ENCODE measurements around the gene NSL1. TPM values are rescaled to one million over a fixed set of nuclear protein-coding genes. Genes with fewer than 3 reads are reported as not detected.

The NSL1 gene
- total and polyA plus RNA-seq, 9 of the 15 experiments (the other 6 are each of a cell fraction or from before 2014, with no cell fraction given), result 53.5 to 108 (median 59.1) TPM

DNA sequence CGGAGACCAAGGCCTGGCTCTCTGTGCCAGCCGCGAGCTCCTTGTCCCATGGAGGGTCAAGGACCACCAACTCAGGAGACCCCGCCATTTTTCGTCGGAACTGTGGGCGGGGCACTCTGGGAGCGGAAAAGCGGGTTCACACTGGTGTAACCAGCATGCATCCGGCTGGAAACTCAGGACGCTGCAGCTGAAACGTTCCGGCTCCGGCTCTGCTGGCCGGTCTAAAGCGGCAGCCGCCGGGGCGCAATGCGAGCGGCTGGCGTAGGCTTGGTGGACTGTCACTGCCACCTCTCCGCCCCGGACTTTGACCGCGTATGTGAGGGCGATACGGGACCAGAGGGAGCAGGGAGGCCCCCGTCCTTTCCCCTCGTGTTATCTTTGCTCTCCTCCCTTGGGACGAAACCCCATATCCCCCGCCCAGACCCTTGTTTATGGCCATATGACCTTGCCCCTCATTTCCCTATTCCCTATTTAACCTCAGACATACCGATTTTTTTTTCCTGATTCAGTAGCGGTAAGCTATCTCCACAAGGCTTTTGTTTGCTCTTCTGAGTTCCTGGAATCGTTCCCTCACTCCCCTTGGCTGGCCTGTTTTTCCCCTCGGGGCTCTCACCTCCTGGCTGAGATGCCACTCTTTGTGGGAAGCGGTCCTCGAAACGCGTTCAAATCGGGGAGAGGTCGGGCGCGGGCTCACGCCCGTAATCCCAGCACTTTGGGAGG lies at the start of gene NSL1, which contains the start of gene TATDN3 (continued):
- TF ChIP-seq, protein P1, sequence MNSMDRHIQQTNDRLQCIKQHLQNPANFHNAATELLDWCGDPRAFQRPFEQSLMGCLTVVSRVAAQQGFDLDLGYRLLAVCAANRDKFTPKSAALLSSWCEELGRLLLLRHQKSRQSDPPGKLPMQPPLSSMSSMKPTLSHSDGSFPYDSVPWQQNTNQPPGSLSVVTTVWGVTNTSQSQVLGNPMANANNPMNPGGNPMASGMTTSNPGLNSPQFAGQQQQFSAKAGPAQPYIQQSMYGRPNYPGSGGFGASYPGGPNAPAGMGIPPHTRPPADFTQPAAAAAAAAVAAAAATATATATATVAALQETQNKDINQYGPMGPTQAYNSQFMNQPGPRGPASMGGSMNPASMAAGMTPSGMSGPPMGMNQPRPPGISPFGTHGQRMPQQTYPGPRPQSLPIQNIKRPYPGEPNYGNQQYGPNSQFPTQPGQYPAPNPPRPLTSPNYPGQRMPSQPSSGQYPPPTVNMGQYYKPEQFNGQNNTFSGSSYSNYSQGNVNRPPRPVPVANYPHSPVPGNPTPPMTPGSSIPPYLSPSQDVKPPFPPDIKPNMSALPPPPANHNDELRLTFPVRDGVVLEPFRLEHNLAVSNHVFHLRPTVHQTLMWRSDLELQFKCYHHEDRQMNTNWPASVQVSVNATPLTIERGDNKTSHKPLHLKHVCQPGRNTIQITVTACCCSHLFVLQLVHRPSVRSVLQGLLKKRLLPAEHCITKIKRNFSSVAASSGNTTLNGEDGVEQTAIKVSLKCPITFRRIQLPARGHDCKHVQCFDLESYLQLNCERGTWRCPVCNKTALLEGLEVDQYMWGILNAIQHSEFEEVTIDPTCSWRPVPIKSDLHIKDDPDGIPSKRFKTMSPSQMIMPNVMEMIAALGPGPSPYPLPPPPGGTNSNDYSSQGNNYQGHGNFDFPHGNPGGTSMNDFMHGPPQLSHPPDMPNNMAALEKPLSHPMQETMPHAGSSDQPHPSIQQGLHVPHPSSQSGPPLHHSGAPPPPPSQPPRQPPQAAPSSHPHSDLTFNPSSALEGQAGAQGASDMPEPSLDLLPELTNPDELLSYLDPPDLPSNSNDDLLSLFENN (IDR thresholded peaks at IDR 0.05; ENCODE audit: low read depth in 2 of 2, low read length in 2 of 2), result peak in 1 of 2 experiments; percentile 40; a peak in 1 of 4 replicates
- peak; percentile 74 for TF ChIP-seq POLR2AphosphoS2 (IDR thresholded peaks at IDR 0.05; ENCODE audit: low read length)
- TF ChIP-seq, protein P2, sequence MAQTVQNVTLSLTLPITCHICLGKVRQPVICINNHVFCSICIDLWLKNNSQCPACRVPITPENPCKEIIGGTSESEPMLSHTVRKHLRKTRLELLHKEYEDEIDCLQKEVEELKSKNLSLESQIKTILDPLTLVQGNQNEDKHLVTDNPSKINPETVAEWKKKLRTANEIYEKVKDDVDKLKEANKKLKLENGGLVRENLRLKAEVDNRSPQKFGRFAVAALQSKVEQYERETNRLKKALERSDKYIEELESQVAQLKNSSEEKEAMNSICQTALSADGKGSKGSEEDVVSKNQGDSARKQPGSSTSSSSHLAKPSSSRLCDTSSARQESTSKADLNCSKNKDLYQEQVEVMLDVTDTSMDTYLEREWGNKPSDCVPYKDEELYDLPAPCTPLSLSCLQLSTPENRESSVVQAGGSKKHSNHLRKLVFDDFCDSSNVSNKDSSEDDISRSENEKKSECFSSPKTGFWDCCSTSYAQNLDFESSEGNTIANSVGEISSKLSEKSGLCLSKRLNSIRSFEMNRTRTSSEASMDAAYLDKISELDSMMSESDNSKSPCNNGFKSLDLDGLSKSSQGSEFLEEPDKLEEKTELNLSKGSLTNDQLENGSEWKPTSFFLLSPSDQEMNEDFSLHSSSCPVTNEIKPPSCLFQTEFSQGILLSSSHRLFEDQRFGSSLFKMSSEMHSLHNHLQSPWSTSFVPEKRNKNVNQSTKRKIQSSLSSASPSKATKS (CRISPR knock-in tag; IDR thresholded peaks at IDR 0.05), result no peak
- TF ChIP-seq, protein P3, sequence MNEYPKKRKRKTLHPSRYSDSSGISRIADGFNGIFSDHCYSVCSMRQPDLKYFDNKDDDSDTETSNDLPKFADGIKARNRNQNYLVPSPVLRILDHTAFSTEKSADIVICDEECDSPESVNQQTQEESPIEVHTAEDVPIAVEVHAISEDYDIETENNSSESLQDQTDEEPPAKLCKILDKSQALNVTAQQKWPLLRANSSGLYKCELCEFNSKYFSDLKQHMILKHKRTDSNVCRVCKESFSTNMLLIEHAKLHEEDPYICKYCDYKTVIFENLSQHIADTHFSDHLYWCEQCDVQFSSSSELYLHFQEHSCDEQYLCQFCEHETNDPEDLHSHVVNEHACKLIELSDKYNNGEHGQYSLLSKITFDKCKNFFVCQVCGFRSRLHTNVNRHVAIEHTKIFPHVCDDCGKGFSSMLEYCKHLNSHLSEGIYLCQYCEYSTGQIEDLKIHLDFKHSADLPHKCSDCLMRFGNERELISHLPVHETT (CRISPR knock-in tag; conservative IDR thresholded peaks at IDR 0.05 in 1 of 2, IDR thresholded peaks at IDR 0.05 in 1 of 2), result peak in 1 of 2 experiments; percentile 97; a peak in 2 of 4 replicates
- peak; percentile 80 to 97; a peak in 3 of 4 replicates for TF ChIP-seq SIN3A (IDR thresholded peaks at IDR 0.05; ENCODE audit: borderline replicate concordance in 2 of 2, control insufficient read depth in 1 of 2, low read depth in 2 of 2, low read length in 2 of 2)
- TF ChIP-seq SP2 (IDR thresholded peaks at IDR 0.05; ENCODE audit: extremely low read depth, low read depth, low read length, poor library complexity, severe bottlenecking), result no peak
- no peak; the same call in 1 of the 2 replicates for TF ChIP-seq STAG1 (CRISPR knock-in tag; IDR thresholded peaks at IDR 0.05; ENCODE audit: borderline replicate concordance)
- 0 out of 2 replicates have a peak, but pooled peaks have one; percentile 58 for TF ChIP-seq MTA1 (IDR thresholded peaks at IDR 0.05; ENCODE audit: borderline replicate concordance)
- no peak for TF ChIP-seq ZNF197 (CRISPR knock-in tag; IDR thresholded peaks at IDR 0.05; ENCODE audit: low read depth)
- no peak for TF ChIP-seq ZNF445 (CRISPR knock-in tag; IDR thresholded peaks at IDR 0.05; ENCODE audit: low read depth)
- TF ChIP-seq BRF1 (IDR thresholded peaks at IDR 0.05; ENCODE audit: borderline replicate concordance, extremely low read depth, insufficient read length), result no peak
- TF ChIP-seq ZFP1 (CRISPR knock-in tag; IDR thresholded peaks at IDR 0.05), result no peak; the same call in 1 of the 2 replicates
- no peak for TF ChIP-seq PRPF4 (IDR thresholded peaks at IDR 0.05; ENCODE audit: insufficient read depth, low read depth, low read length, poor library complexity, severe bottlenecking)

All from K562 (cell line).